Common myeloid progenitor, CD34-positive (primary cell): ENCODE measurements around the gene RBM4.

Experiments
- CTCF ChIA-PET: fragments of 350-600 bp; sonication (Branson Sonifier 250); formaldehyde crosslinking; loops from one replicate; lab custom pipeline; 2021; ENCODE audit warnings: antibody characterized with exemption; lab: Charles Lee
- POLR2A ChIA-PET: fragments of 350-600 bp; sonication (Branson Sonifier 250); formaldehyde crosslinking; loops from one replicate; lab custom pipeline; 2021; ENCODE audit warnings: antibody characterized with exemption; lab: Charles Lee
- DNase-seq, 3 donors: peaks; one replicate each; pipeline versions ENCODE4 v3.0.0 to v3.0.0-alpha.2; 2013
- H3K27ac ChIP-seq, 2 experiments: 1 replicate in 1 of 2; 2 replicates in 1 of 2; pipeline ENCODE4 v1.7.0; 2013; ENCODE audit warnings: inconsistent platforms in 2 of 2, low read length in 2 of 2, mild to moderate bottlenecking in 2 of 2, low read depth in 1 of 2, moderate library complexity in 1 of 2; ENCODE audit not compliant: severe bottlenecking in 2 of 2, insufficient read depth in 1 of 2, poor library complexity in 1 of 2
- H3K27me3 ChIP-seq, 5 experiments: replicated peaks in 2 of 5; 1 replicate in 3 of 5; 2 replicates in 2 of 5; pipeline versions ENCODE4 v1.6.1 to v1.7.0; 2013; ENCODE audit warnings: low read length in 4 of 5, mild to moderate bottlenecking in 2 of 5, moderate library complexity in 2 of 5, inconsistent platforms in 1 of 5; ENCODE audit not compliant: insufficient read depth in 5 of 5, control insufficient read depth in 4 of 5
- H3K36me3 ChIP-seq, 4 experiments: 1 replicate in 2 of 4; 2 replicates in 2 of 4; pipeline versions ENCODE4 v1.6.1 to v1.7.0; 2013; ENCODE audit warnings: low read length in 3 of 4, control low read depth in 1 of 4, mild to moderate bottlenecking in 1 of 4; ENCODE audit not compliant: control insufficient read depth in 4 of 4, insufficient read depth in 4 of 4
- H3K4me1 ChIP-seq, 4 experiments: 1 replicate in 3 of 4; 2 replicates in 1 of 4; pipeline versions ENCODE4 v1.6.1 to v1.7.1; 2013; ENCODE audit warnings: low read length in 3 of 4, mild to moderate bottlenecking in 3 of 4, control low read depth in 1 of 4, inconsistent platforms in 1 of 4, moderate library complexity in 1 of 4; ENCODE audit not compliant: control insufficient read depth in 4 of 4, insufficient read depth in 4 of 4; ENCODE audit errors: control extremely low read depth in 1 of 4
- H3K4me3 ChIP-seq, 7 experiments: 1 replicate in 4 of 7; 2 replicates in 3 of 7; pipeline versions ENCODE4 v1.5.1 to v1.7.0; 2013; ENCODE audit warnings: mild to moderate bottlenecking in 7 of 7, low read length in 6 of 7, moderate library complexity in 6 of 7, inconsistent platforms in 2 of 7, low read depth in 2 of 7, control low read depth in 1 of 7; ENCODE audit not compliant: insufficient read depth in 4 of 7, control insufficient read depth in 1 of 7; ENCODE audit errors: extremely low read depth in 1 of 7
- H3K9me3 ChIP-seq, 5 experiments: 1 replicate in 4 of 5; 2 replicates in 1 of 5; pipeline versions ENCODE4 v1.6.1 to v1.7.1; 2013; ENCODE audit warnings: low read length in 4 of 5, mild to moderate bottlenecking in 2 of 5, inconsistent platforms in 1 of 5, low read depth in 1 of 5, moderate library complexity in 1 of 5; ENCODE audit not compliant: control insufficient read depth in 4 of 5, insufficient read depth in 2 of 5; ENCODE audit errors: control extremely low read depth in 1 of 5
- WGBS: methylation state at CpG from one replicate; pipeline ENCODE4 v1.1.5; 2013; ENCODE audit not compliant: insufficient coverage; 5-methylcytosine and 5-hydroxymethylcytosine counted together

RBM4 gene

DNA sequence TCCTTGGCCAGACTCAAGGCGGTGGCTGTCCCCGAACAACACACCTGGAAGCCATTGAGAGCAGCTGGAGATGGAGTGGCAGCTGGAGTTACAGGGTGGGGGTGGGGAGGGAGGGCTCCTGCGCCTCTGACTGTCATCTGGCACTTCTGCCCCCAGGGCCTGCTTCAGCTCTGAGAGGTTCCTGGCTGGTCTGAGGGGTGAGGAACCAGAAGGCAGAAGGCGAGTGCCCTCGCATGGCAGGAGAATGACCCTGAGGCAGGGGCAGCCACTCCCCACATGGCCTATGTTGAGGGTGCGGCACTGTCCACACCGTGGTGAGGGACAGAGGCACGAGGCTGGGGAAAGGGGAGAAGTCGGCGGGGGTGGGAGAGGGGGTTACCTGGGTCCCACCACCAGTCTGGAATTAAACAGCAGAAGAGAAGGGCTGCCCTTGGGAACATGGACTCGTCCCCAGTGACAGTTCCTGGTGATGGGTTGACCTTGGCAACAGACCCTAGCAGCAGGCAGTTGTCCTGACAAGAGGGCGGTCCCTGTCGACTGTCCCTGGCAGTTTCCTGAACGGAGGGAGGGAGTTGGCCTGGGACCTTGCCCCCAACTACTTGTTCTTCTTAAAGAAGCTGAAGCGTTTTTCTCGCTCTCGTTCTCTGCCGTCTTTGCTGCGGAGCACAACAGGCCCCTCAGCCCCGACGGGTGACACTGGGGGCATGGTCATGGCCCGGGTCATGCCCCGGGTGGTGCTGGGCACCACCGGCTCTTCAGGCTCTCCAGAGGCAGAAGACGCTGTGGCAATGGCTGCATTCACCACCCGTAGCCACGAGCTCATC is 47.0 kb downstream of the RBM4 start:
- ChIA-PET CTCF (interaction anchor here (0.9 to 1.4 kb wide), 3 partner anchors 9 to 153 kb away, joined by 3 to 4 read pairs (median 3); no protein-coding TSS in a partner anchor), POLR2A (interaction anchor here (0.5 kb wide), 1 partner anchor 141 kb away, joined by 3 read pairs; no protein-coding TSS in a partner anchor)
- no peak overlapping the region for H3K4me3 ChIP-seq
- H3K9me3 ChIP-seq: no peaks in the 10 kb centered on the region
- H3K36me3 ChIP-seq: no peaks in the 10 kb centered on the region
- no peak overlapping the region for H3K27ac ChIP-seq
- no peaks in the 10 kb centered on the region for H3K4me1 ChIP-seq
- H3K27me3 ChIP-seq: no peaks in the 10 kb centered on the region
- WGBS: 94% methylated on average over 24 of the region's 27 CpGs
- no peak for DNase-seq

DNA sequence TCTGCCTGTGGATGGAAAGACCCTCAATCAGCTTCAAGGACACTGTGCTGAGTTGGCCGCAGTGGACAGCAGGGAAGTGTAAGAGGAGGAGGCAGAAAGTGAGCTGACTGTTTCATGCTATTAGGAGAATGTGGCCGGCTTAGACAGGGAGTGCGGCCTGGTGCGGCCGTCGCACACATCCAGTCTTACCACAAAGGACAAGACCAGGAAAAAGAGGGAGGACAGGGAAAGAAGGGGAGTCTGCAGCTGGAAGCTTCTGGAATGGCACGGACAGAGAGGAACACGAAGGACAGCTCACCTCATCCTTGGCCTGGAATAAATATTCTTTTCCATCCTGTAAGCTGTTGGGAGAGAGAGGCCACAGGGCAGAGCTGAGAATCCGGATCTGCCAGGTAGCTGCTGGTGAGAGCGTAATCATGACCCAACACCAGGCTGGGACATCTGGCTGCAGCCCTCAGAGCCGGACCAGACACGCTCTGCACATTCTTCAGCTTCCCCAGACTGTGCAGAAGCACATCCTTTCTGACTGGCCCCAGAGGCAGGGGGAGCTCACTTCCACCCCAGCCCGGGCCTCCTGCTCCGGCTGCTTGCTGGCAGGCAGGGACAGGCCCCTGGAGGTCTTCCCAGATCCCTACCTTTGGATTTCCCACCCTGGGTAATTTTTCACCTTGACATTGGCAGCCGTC is 47.7 kb downstream of the RBM4 start:
- no peaks in the 10 kb centered on the region for H3K36me3 ChIP-seq
- H3K27me3 ChIP-seq: no peaks in the 10 kb centered on the region
- DNase-seq: no peak
- no peaks in the 10 kb centered on the region for H3K4me1 ChIP-seq
- ChIA-PET CTCF (interaction anchor here (0.9 to 1.0 kb wide), 2 partner anchors 9 to 152 kb away, joined by 3 to 4 read pairs; no protein-coding TSS in a partner anchor), POLR2A (interaction anchor here (0.5 kb wide), 1 partner anchor 140 kb away, joined by 3 read pairs; no protein-coding TSS in a partner anchor)
- WGBS: 95% methylated on average over 14 of the region's 15 CpGs
- H3K4me3 ChIP-seq: no peak overlapping the region
- no peak overlapping the region for H3K27ac ChIP-seq
- no peaks in the 10 kb centered on the region for H3K9me3 ChIP-seq

DNA sequence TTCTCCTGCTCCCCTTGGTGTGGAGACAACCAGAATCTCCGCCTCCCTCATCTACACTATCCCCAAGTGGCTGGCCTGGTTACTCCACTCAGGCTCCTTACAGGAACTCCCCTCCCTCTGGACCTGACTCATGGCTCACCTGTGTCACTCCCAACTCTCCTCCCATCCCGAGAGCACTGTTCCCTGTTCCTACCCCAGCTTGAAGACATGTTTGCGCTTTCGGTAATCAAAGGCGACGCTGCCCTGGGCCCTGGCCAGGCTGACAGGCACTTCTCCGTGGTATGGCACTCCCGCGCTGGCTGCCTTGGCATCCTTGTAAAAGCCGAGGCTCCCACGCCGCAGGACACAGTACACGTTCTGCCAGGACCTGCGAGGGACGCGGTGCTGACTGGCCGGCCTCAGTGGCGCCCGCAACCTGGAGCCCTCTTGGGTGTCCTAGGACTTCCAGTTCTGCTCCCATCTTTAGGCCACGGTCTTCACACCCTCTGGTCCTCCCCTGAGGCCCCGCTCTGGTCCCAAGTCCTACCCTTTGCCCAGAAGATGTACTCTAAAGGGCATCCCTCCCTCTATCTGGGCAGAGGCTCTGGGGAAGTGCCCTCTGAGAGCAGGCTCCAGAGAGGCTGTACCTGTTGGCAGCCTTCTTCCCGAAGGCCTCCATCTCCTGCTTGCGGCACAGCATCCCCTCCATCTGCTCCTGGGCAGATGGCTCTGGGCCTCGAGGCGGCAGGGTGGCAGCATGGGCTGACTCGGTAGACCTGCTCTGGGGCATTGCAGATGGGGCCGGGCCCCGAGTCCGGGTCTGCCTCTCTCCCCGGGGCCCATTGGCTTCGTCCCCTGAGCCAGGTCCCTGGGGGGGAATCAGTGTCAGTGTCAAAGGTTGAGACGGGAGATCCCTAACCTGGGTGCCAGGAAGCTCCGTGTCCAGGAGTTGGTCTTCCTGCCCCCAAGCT is 48.6 kb downstream of the RBM4 start:
- H3K9me3 ChIP-seq: no peaks in the 10 kb centered on the region
- H3K27ac ChIP-seq: no peak overlapping the region
- H3K27me3 ChIP-seq: no peaks in the 10 kb centered on the region
- no peak for DNase-seq
- no peaks in the 10 kb centered on the region for H3K4me1 ChIP-seq
- no peaks in the 10 kb centered on the region for H3K36me3 ChIP-seq
- WGBS: 98% methylated on average over 31 of the region's 33 CpGs
- ChIA-PET POLR2A (no interaction called here), CTCF (interaction anchor here (0.9 to 2.4 kb wide), 4 partner anchors 8 to 151 kb away, joined by 3 to 9 read pairs (median 4); partner anchors contain the start of gene RBM4B)
- no peak overlapping the region for H3K4me3 ChIP-seq

DNA sequence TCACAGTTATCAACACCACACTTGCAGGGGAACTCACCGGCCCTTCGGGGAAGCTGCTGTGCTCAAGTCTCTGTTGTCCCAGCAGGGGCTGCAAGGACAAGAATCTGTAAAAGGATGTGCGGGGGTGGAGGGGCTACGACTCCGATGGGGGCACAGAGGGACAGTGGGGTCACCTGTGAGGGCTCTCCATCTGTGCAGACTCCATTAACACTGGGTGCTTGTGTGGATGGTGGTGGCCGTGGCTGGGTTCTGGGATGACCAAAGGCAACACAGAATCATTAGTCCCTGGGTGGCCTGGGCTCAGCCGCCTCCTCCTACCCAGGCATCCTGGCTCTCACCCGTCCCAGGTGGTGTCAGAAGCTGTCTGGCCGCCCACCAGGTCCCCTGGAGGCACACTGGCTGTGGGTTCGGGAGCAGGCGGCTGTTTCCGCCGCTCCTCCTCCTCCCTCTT is 49.4 kb downstream of the RBM4 start:
- H3K27me3 ChIP-seq: no peaks in the 10 kb centered on the region
- H3K4me1 ChIP-seq: no peaks in the 10 kb centered on the region
- DNase-seq: no peak
- no peaks in the 10 kb centered on the region for H3K36me3 ChIP-seq
- no peaks in the 10 kb centered on the region for H3K9me3 ChIP-seq
- no peak overlapping the region for H3K27ac ChIP-seq
- ChIA-PET POLR2A (no interaction called here), CTCF (interaction anchor here (1.5 to 15.6 kb wide), 3 partner anchors 10 to 149 kb away, joined by 4 to 152 read pairs (median 9); partner anchors contain the start of gene RBM4B)
- H3K4me3 ChIP-seq: no peak overlapping the region
- 97% methylated on average over 6 of the region's 13 CpGs for WGBS

DNA sequence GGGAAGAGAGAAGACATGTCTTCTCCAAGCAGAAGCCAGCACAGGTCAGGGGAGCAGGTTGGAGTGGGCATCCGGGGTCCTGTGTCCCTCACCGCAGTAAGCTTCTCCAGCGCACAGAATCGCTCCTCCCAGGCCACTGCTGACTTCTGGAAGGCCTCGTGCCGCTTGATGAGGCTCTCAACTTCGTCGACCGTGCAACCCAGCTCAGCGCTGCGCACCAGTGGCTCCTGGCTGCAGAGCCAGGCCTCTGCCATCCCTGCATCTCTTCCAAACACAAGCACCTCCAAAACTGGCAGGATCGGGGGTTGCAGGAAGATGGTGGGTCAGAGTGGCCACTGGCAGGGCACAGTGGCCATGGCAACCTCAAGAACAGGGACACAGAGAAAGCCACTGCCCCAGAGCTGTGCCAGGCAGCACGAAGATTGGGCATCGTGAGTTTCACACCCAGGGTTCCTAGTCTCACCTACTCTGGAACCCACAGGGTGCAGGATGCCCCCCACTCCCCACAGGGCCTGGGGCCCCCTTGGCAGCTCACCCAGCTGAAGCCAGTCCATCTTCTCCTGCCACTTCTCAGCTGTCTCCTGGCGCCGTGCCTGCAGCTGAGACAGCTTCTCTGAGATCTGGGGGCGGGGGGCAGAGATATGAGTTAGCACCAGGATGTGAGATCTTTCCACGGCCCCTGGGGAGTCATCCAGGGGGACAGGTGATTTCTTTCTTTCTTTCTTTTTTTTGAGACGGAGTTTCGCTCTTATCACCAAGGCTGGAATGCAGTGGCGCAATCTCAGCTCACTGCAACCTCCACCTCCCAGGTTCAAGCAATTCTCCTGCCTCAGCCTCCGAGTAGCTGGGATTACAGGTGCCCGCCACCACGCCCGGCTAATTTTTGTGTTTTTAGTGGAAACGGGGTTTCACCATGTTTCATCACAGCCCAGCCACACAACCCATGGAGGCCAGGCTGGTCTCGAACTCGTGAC is 50.3 kb downstream of the RBM4 start:
- H3K36me3 ChIP-seq: no peaks in the 10 kb centered on the region
- DNase-seq: no peak
- H3K27me3 ChIP-seq: no peaks in the 10 kb centered on the region
- ChIA-PET CTCF (interaction anchor here (0.8 to 15.6 kb wide), 4 partner anchors 8 to 148 kb away, joined by 3 to 152 read pairs (median 6); partner anchors contain the start of gene RBM4B), POLR2A (no interaction called here)
- no peaks in the 10 kb centered on the region for H3K4me1 ChIP-seq
- no peak overlapping the region for H3K4me3 ChIP-seq
- 88% methylated on average over 17 of the region's 28 CpGs for WGBS
- H3K9me3 ChIP-seq: no peaks in the 10 kb centered on the region
- H3K27ac ChIP-seq: no peak overlapping the region
